Adrenal gland (tissue), 5 donors: ENCODE data around the gene UGGT1.

Experiments used
- POLR2A ChIP-seq, 2 donors: fragments of 450-650 bp; IDR thresholded peaks; one replicate each; pipeline ENCODE4 v1.6.1; 2017; ENCODE audit warnings: antibody characterized with exemption in 2 of 2, mild to moderate bottlenecking in 2 of 2, moderate library complexity in 1 of 2
- TF ChIP-seq, protein P1 (sequence below), 6 experiments: fragments of 450-650 bp in 4 of 6; fragments of 200-600 bp in 2 of 6; sonication (generic) in 1 of 6; IDR thresholded peaks; 1 replicate in 5 of 6; 2 replicates in 1 of 6; pipeline versions ENCODE4 v1.5.1 to v1.8.0; 2016 to 2021; ENCODE audit warnings: antibody characterized with exemption in 6 of 6, mild to moderate bottlenecking in 2 of 6, moderate library complexity in 1 of 6
- donor health status: DM: no; HTN: no; CAD: no.

DNA sequence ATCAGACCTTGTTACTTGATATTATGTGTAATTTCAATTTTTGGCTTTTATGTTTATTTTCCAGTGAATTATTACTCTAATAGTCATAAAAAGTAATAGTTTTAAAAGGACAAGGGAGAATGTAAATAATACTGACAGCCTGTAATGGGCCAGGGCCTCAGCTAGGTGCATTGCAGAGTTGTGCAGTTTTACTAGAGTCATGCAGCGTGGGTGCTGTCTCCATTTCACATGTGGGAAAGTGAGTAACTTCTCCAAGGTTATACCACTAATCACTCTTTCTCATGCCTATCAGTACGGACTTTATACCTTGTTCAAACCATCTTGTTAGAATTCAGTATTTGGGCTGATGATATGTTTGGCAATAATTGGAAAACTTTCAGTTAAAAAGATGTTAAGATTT, 73.3 kb downstream of the UGGT1 start:
- TF ChIP-seq, protein P1, sequence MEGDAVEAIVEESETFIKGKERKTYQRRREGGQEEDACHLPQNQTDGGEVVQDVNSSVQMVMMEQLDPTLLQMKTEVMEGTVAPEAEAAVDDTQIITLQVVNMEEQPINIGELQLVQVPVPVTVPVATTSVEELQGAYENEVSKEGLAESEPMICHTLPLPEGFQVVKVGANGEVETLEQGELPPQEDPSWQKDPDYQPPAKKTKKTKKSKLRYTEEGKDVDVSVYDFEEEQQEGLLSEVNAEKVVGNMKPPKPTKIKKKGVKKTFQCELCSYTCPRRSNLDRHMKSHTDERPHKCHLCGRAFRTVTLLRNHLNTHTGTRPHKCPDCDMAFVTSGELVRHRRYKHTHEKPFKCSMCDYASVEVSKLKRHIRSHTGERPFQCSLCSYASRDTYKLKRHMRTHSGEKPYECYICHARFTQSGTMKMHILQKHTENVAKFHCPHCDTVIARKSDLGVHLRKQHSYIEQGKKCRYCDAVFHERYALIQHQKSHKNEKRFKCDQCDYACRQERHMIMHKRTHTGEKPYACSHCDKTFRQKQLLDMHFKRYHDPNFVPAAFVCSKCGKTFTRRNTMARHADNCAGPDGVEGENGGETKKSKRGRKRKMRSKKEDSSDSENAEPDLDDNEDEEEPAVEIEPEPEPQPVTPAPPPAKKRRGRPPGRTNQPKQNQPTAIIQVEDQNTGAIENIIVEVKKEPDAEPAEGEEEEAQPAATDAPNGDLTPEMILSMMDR (IDR thresholded peaks at IDR 0.05): no peak
- no peak for TF ChIP-seq POLR2A (IDR thresholded peaks at IDR 0.05)
